GM12872 (cell line): Measurements from ENCODE around the gene VSIR.

ENCODE experiments used
- TF ChIP-seq, protein P1 (sequence below): IDR thresholded peaks from 3 replicates; pipeline ENCODE4 v1.5.1; 2011; ENCODE audit warnings: low read depth, mild to moderate bottlenecking, low read length, moderate library complexity; ENCODE audit not compliant: insufficient read depth

VSIR gene

GRCh38 chr10:71765176-71765904, 8.0 kb downstream of the VSIR start:
- TF ChIP-seq, protein P1, sequence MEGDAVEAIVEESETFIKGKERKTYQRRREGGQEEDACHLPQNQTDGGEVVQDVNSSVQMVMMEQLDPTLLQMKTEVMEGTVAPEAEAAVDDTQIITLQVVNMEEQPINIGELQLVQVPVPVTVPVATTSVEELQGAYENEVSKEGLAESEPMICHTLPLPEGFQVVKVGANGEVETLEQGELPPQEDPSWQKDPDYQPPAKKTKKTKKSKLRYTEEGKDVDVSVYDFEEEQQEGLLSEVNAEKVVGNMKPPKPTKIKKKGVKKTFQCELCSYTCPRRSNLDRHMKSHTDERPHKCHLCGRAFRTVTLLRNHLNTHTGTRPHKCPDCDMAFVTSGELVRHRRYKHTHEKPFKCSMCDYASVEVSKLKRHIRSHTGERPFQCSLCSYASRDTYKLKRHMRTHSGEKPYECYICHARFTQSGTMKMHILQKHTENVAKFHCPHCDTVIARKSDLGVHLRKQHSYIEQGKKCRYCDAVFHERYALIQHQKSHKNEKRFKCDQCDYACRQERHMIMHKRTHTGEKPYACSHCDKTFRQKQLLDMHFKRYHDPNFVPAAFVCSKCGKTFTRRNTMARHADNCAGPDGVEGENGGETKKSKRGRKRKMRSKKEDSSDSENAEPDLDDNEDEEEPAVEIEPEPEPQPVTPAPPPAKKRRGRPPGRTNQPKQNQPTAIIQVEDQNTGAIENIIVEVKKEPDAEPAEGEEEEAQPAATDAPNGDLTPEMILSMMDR: no peak

DNA sequence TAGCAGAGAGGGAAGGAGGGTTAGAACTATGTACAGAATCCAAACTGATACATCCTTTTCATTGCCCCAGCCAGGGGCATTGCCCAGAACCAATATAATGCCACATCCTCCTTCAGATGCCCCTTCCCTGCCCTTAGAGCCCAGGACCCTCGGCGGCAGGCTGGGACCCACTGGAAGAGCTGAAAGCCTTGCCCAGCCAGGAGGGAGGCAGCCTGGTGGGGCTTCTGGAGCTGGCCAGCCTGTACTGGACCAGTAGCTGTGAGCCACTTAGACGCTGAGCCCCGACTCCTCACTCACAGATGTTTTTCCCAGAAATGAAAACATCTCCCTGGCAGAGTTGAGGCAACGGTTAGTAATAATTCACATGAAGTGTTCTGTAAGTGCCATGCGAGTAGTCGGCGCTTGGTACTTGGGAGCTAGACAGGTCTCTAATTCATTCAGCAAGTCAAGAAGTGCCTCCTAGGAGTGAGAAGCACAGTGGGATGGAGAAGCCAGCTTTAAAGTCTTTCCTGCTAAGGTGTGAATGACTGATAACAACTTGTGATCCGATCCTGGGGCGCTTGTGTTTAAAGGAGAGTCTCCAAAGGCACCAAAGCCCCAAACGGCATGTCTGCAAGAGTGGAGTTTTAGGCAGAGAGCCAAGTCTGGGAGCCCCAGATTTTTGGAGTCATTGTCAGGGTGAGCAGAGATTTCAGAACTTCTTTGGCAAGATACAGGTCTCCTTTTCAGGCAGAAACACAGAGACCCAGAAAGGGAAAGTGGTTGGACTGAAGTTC, 9.8 kb downstream of the VSIR start:
- TF ChIP-seq, protein P1: no peak

DNA sequence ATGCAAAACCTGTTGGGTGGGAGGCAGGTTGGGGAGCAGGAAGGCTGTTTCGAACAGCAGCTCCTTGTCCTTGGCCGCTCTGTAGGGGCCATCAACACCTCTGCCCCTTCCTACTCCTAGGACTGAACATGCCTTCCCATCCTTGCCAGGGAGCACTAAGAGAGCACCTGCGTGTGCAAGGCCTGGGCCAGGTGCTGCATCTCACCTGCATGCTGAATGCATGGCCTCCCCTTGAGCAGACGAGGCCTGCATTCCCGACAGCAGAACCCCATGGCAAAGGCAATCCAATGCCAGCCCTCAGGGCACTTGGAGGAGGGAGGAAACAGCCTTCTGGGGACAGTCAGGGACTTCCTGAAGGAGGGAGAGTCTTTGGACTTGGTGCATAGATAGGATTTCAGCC, 11.0 kb downstream of the VSIR start:
- TF ChIP-seq, protein P1: no peak

GRCh38 chr10:71761541-71762113, 11.7 kb downstream of the VSIR start:
- TF ChIP-seq, protein P1: peak; percentile 25; the same call in 1 of the 3 replicates

DNA sequence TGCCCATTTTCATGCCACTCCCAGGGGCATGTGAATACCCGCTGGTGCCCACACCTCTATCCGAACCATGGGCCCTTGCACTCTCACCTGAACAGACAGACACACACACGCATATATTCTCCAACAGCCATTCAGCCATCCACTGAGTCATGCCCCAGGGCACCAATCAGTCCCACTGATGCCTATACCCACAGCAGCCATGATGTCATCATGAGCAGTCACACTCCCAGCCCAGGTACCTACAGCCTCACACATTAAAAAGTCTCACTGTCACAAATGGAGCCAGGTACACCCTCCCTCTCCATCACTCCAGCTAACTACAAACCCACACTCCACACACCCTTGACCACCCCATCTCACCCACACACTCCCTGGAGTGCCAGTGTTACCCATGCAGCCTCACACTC, 12.2 kb downstream of the VSIR start:
- TF ChIP-seq, protein P1: no peak

GRCh38 chr10:71757399-71757922, 15.9 kb downstream of the VSIR start:
- TF ChIP-seq, protein P1: no peak
